Kidney glomerular epithelial cell (primary cell): ENCODE data around the gene PHETA2.
A peak's percentile ranks its signal among the peaks of the same experiment; 100 is the strongest.

ENCODE experiments used
- DNase-seq: peaks from one replicate; lab custom pipeline; 2025; lab: John Stamatoyannopoulos, UW

PHETA2 gene, protein sequence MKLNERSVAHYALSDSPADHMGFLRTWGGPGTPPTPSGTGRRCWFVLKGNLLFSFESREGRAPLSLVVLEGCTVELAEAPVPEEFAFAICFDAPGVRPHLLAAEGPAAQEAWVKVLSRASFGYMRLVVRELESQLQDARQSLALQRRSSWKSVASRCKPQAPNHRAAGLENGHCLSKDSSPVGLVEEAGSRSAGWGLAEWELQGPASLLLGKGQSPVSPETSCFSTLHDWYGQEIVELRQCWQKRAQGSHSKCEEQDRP

GRCh38 chr22:42074132-42074811, at the start of gene PHETA2:
Gene PHETA2 (plus strand): TSS chr22:42074248. CDS start chr22:42077294, 3,046 bp downstream.
- peak; percentile 0 for DNase-seq

GRCh38 chr22:42025421-42025820, 48.6 kb upstream of the PHETA2 start:
- DNase-seq = no peak

DNA sequence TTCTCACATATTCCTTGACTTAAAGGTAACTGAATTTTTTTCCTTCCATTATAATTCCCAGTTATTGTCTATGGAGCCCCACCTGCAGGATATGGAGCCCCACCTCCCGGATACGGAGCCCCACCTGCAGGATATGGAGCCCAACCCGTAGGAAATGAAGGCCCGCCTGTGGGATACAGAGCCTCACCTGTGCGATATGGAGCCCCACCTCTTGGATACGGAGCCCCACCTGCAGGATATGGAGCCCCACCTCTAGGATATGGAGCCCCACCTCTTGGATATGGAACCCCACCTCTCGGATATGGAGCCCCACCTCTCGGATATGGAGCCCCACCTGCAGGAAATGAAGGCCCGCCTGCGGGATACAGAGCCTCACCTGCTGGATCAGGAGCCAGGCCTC, 47.3 kb upstream of the PHETA2 start:
- DNase-seq = no peak

- DNase-seq = no peak
Observed at GRCh38 chr22:42033263-42034181, 40.5 kb upstream of the PHETA2 start.

DNA sequence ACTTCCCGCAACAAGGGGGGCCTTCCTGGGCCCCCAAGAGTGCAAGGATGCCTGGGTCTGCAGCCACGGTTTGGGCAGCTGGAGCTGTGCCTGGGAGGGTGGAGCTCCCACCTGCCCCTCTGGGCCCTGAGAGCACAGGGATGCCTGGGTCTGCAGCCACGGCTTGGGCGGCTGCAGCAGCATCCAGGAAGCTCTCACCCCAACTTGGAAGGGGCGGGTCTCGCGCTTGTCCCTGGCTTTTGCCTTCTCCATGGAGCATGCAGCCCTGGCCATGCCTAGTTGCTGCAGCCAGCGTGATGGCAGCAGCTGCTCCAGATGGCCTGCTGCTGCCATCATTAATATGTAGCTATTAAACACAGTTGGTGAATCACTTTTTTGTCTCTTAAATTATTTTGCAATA, 38.8 kb upstream of the PHETA2 start:
- DNase-seq = no peak

- no peak for DNase-seq
Observed at GRCh38 chr22:42039271-42039670, 34.8 kb upstream of the PHETA2 start.

DNA sequence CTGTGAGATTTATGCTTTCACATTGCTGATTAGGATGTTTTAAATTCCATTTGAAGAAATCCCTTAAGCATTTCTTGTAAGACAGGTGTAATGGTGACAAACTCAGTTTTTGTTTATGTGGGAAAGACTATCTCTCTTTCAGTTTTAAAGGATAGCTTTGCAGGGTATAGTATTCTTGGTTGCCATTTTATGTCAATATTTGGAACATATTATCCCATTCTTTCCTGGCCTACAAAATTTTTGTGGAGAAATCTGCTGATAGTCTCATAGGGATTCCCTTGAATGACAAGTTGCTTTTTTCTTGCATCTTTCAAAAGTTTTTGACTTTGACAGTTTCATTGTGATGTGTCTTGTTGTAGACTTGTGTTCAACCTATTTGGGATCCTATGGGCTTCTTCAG, 32.3 kb upstream of the PHETA2 start:
- DNase-seq = no peak

DNA sequence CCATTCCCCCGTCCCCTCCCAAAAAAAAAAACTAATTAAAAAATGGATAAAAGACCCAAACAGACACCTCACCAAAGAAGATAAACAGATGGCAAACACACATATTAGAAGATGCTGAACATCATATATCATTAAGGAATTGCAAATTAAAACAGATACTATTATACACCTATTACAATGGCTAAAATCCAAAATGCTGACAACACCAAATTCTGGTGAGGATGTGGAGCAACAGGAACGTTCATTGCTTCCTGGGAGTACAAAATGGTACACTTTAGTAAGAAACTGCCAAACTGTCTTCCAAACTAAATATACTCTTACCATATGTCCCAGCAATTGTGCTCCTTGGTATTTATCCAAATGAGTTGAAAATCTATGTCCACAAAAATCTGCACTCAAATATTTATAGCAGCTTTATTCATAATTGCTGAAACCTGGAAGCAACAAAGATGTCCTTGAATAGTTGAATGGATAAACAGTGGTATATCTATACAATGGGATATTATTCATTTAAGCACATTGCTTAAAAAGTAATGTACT, 23.3 kb upstream of the PHETA2 start:
- no peak for DNase-seq

- DNase-seq = no peak
Observed at GRCh38 chr22:42052765-42053164, 21.3 kb upstream of the PHETA2 start.

DNA sequence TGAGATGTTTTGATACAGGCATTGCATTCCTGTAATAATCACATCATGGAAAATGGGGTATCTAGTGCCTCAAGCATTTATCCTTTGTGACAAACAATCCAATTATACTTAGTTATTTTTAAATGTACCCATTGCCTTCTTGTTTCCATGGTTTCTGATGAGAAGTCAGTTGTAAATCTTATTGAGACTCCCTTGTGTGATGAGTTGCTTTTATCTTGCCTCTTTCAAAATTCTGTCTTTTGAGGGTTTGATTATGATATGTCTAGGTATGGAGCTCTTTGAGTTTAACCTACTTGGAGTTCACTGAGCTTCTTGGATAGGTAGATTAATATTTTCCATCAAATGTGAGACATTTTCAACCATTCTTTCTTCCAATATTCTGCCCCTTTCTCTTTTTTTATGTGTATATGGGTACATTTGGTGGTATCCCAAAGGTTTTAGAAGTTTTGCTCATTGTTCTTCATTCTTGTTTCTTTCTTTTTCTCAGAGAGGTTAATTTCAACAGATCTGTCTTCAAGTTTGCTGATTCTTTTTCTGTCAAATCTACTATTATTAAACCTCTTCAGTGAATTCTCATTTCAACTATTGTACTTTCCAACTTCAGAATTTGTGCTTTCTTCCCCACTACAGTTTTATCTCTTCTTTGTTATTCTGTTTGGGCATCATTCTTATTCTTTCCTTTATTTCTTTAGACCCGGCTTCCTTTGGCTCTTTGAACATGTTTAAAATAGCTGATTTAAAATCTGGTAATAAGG, 17.1 kb upstream of the PHETA2 start:
- DNase-seq = no peak

- DNase-seq = no peak
Observed at GRCh38 chr22:42060489-42060888, 13.6 kb upstream of the PHETA2 start.

- DNase-seq = no peak
Observed at GRCh38 chr22:42061041-42061440, 13.0 kb upstream of the PHETA2 start.

- no peak for DNase-seq
Observed at GRCh38 chr22:42062506-42063170, 11.4 kb upstream of the PHETA2 start.

GRCh38 chr22:42064629-42065028, 9.4 kb upstream of the PHETA2 start:
- DNase-seq = no peak

DNA sequence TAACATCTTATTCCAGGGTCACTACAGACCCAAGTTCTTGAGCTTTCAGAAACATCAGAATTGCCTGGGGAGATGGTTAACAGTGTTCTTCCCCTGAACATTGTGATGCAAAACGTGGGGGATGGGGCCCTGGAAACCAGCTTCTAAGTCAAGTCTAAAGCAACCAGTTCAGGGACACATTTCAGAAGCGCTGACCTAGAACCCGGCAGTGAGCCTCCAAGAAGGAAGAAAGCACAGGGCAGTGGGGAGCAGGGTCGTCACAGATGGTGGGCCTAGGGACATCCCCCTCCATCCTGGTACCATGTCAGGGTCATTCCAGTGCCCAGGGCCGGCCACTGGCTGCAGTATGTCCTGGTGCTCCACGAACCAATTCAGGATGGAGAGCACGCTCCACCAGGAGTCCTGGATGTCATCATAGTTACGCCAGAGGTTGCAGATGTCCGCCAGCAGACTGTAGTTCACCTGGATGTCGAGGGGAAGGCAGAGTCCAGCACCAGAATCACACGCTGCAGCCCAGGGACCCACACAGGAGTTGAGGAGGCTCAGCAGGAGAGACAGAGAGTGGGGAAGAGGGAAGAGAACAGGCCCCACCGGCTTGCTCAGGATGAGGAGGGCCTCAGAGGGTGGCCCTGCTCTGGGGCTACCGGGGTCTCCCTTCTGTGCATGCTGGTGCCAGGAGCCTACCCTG, 8.5 kb upstream of the PHETA2 start:
- no peak for DNase-seq

- DNase-seq = no peak
Observed at GRCh38 chr22:42066126-42066761, 7.8 kb upstream of the PHETA2 start.

DNA sequence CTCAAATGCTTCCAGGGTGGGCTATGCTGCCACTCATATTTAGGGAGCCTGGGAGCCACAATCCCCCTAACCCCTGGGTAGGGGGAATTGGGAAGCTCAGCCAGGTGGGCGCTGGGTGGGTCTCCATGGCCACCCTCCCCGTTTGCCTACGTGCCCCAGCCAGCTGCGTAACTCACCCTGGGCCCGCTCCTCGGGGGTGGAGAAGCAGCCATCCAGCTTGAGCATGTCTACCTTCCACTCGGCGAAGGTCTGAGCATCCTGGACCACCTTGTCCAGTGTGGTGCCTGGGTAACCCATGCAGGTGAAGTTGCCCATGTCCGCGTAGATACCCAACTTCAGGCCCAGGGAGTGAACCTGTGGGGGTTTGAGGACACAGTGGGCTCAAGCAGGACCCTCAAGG, 7.1 kb upstream of the PHETA2 start:
- DNase-seq = no peak

- DNase-seq = no peak
Observed at GRCh38 chr22:42067671-42068251, 6.3 kb upstream of the PHETA2 start.

DNA sequence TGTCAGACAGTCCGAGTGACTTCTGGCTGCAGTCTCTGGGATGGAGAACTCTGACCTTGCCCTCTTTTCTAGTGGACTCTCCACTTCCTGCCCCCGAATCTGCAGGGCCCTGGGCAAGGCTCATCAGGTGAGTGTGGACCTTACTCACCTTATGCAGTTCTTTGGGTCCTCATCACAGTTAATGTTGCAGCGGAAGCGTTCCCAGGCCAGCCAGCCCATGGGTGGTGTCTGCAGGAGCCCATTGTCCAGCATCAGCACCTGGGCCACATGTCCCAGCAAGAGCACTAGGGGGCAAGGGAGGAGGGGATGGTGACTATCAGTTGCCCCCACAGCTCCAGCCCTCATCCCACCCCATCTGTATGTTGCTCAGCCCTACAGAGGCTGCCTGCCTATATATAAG, 5.8 kb upstream of the PHETA2 start:
- DNase-seq = no peak
